Mucosa of stomach (tissue), 1 donor: ENCODE results near the gene CDHR5.
"Not testable (repeated sequence)": the region's sequence is repeated elsewhere in the genome, so short reads cannot be mapped to it uniquely, and the experiment has no call there.

Source experiments
- H3K27me3 ChIP-seq: one replicate; pipeline ENCODE4 v1.7.0; 2013; ENCODE audit warnings: mild to moderate bottlenecking, low read length; ENCODE audit not compliant: control insufficient read depth, insufficient read depth
- H3K36me3 ChIP-seq: one replicate; pipeline ENCODE4 v1.7.0; 2013; ENCODE audit warnings: low read length; ENCODE audit not compliant: control insufficient read depth, insufficient read depth
- H3K4me1 ChIP-seq: one replicate; pipeline ENCODE4 v1.7.0; 2013; ENCODE audit warnings: mild to moderate bottlenecking, low read length; ENCODE audit not compliant: control insufficient read depth, insufficient read depth
- H3K4me3 ChIP-seq: one replicate; pipeline ENCODE4 v1.7.0; 2013; ENCODE audit warnings: low read length
- H3K9ac ChIP-seq: one replicate; pipeline ENCODE4 v1.7.0; 2013; ENCODE audit warnings: mild to moderate bottlenecking, low read length, moderate library complexity
- H3K9me3 ChIP-seq: one replicate; pipeline ENCODE4 v1.7.0; 2013; ENCODE audit warnings: mild to moderate bottlenecking, low read length, moderate library complexity; ENCODE audit not compliant: control insufficient read depth
- donor health status: Pancreatic carcinoma.

The CDHR5 gene

GRCh38 chr11:656866-657265 lies 32.1 kb upstream of the CDHR5 start:
- Histone ChIP-seq H3K4me3 (no peak overlapping the region), H3K9ac (no peak overlapping the region), H3K27me3 (no peaks in the 10 kb centered on the region), H3K4me1 (peaks cover 16% of the 10 kb centered on the region), H3K9me3 (no peaks in the 10 kb centered on the region), H3K36me3 (peaks cover 4% of the 10 kb centered on the region)

DNA sequence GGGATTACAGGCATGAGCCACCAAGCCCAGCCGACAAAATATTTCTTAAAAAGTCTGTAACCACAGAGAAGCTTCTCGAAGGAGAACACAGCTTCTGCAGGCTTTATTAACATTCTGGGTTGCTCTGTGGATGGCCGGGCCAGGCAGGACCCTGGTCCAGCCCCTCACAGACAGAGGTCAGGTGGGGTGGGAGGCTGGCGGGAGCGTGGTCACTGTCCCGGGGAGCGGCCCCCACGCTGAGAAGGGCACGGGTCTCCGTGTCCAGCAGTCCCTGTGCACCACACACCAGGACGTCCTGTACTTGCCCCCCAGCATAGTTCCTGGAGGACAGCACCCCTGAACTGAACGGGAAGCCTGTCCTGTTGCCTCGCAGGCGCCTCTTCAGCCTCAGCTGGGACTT lies 31.7 kb upstream of the CDHR5 start:
- peaks cover 16% of the 10 kb centered on the region for H3K4me1 ChIP-seq
- no peaks in the 10 kb centered on the region for H3K27me3 ChIP-seq
- peaks cover 4% of the 10 kb centered on the region for H3K36me3 ChIP-seq
- no peaks in the 10 kb centered on the region for H3K9me3 ChIP-seq
- no peak overlapping the region for H3K4me3 ChIP-seq
- H3K9ac ChIP-seq = no peak overlapping the region

DNA sequence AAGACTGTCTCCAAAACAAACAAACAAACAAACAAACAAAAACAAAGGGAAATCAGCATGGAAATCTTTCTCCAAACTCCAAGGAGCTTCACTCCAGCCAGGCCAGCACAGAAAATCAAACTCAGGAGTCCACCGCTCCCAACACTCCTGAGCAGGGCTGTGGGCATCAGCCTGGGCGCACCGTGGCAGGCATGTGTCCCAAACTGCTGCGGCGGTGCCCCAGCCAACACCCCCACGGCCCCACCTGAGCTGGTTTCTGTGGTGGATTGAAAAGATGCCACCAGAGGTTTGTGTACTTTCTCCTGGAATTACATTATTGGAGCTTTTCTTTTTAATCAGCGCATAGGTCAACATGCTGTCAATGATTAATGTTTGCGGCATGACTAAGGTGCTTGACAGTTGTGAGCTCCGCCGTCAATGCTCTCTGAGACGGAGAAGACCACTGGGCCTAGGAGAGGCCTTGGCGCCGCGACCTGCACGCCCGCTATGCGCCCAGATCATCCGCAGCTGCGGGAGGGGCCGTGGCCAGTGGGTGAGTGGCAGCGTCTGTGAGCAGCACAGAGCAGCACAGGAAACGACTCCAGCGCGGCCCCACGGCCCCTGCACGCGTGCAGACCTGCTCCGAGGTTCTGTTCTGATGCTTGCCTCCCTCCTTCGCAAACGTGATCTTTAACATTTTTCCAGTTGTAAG lies 30.4 kb upstream of the CDHR5 start:
- Histone ChIP-seq H3K4me3 (no peak overlapping the region), H3K36me3 (peaks cover 4% of the 10 kb centered on the region), H3K4me1 (peaks cover 16% of the 10 kb centered on the region), H3K9ac (no peak overlapping the region), H3K9me3 (no peaks in the 10 kb centered on the region), H3K27me3 (no peaks in the 10 kb centered on the region)

GRCh38 chr11:654444-654843 lies 29.7 kb upstream of the CDHR5 start:
- not testable (repeated sequence) for H3K27me3 ChIP-seq, H3K36me3 ChIP-seq, H3K9me3 ChIP-seq, H3K4me3 ChIP-seq, H3K9ac ChIP-seq
- peaks cover 16% of the 10 kb centered on the region for H3K4me1 ChIP-seq

- no peak overlapping the region for H3K9ac ChIP-seq
- H3K4me3 ChIP-seq = no peak overlapping the region
- no peaks in the 10 kb centered on the region for H3K27me3 ChIP-seq
- H3K36me3 ChIP-seq = peaks cover 4% of the 10 kb centered on the region
- no peaks in the 10 kb centered on the region for H3K9me3 ChIP-seq
- H3K4me1 ChIP-seq = peaks cover 16% of the 10 kb centered on the region
Measured at GRCh38 chr11:653837-654236, 29.1 kb upstream of the CDHR5 start.

- not testable (repeated sequence) for H3K9me3 ChIP-seq, H3K9ac ChIP-seq, H3K27me3 ChIP-seq, H3K4me3 ChIP-seq, H3K36me3 ChIP-seq
- H3K4me1 ChIP-seq = peaks cover 11% of the 10 kb centered on the region
Measured at GRCh38 chr11:653136-653535, 28.4 kb upstream of the CDHR5 start.

- H3K27me3 ChIP-seq = no peaks in the 10 kb centered on the region
- no peak overlapping the region for H3K4me3 ChIP-seq
- H3K9ac ChIP-seq = no peak overlapping the region
- no peaks in the 10 kb centered on the region for H3K9me3 ChIP-seq
- H3K4me1 ChIP-seq = peaks cover 11% of the 10 kb centered on the region
- peaks cover 4% of the 10 kb centered on the region for H3K36me3 ChIP-seq
Measured at GRCh38 chr11:650482-650881, 25.7 kb upstream of the CDHR5 start.

- H3K36me3 ChIP-seq, H3K9ac ChIP-seq, H3K4me1 ChIP-seq, H3K4me3 ChIP-seq, H3K27me3 ChIP-seq, H3K9me3 ChIP-seq: not testable (repeated sequence)
Measured at GRCh38 chr11:647672-648158, 23.0 kb upstream of the CDHR5 start.

DNA sequence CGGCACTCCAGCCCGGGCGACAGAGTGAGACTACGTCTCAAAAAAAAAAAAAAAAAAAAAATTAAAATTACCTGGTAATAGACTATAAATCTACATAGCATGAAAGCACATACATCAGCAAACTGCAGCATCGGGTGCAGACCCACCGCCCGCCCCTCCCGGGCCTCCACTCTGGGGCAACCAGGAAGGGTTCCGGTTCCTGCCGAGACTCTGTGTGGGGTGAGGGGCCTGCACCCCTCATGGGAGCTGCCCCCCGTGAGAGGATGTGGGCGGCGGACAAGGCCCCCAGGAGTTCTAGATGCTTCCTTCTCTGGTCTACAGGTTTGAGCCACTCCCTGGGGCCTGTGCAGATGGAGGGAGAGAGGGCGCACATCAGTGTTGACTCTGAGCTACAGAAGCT lies 21.5 kb upstream of the CDHR5 start:
- Histone ChIP-seq H3K4me3 (no peak overlapping the region), H3K27me3 (no peaks in the 10 kb centered on the region), H3K36me3 (no peaks in the 10 kb centered on the region), H3K4me1 (peaks cover 3% of the 10 kb centered on the region), H3K9me3 (no peaks in the 10 kb centered on the region), H3K9ac (no peak overlapping the region)

GRCh38 chr11:645536-645935 lies 20.8 kb upstream of the CDHR5 start:
- H3K27me3 ChIP-seq = no peaks in the 10 kb centered on the region
- no peaks in the 10 kb centered on the region for H3K9me3 ChIP-seq
- peaks cover 3% of the 10 kb centered on the region for H3K4me1 ChIP-seq
- H3K36me3 ChIP-seq = no peaks in the 10 kb centered on the region
- H3K4me3 ChIP-seq = no peak overlapping the region
- no peak overlapping the region for H3K9ac ChIP-seq

DNA sequence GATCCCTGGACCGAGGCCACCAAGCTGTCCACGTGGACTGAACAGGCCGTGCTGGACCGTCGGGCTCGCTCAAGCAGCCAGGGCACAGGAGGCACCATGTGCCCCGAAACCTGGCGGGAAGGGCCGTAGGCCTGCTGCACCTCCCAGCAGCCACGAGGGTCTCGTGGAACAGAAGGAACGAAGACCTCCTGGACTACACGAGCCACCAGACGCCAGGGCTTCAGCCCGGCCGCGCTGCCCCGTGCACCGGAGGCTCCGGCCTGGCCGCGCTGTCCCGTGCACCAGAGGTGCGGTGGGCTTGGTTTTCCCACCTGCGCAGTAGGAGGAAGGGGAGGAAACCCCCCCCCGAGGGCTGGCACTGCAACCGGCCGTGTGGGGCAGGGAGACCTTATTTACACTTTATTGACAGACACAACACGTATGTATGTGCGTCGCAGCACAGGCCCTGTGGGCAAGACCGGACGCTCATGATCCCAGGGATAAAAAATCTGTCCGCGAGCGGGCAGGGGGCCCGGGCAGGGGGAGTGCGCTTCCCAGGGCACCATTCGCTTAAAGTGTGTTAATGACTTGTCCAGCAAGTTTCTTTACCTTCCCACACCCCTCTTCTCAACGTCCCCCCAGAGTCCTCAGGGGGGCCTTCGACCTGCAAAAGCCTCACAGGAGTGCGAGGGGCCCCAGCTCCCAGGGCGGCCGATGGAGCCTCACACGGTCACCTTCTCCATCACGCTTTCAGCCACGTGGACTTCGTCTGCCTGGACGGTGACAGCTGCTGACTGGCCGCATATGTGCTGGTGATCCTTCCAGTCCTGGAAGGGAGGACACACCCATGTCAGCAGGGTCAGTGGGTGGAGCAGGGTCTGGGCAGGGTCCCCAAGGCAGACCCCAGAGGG lies 19.3 kb upstream of the CDHR5 start:
- no peaks in the 10 kb centered on the region for H3K36me3 ChIP-seq
- H3K9ac ChIP-seq = no peak overlapping the region
- no peak overlapping the region for H3K4me3 ChIP-seq
- H3K27me3 ChIP-seq = peaks cover 2% of the 10 kb centered on the region
- H3K4me1 ChIP-seq = peaks cover 3% of the 10 kb centered on the region
- no peaks in the 10 kb centered on the region for H3K9me3 ChIP-seq

GRCh38 chr11:643366-643765 lies 18.6 kb upstream of the CDHR5 start:
- H3K4me1 ChIP-seq = peaks cover 3% of the 10 kb centered on the region
- no peak overlapping the region for H3K4me3 ChIP-seq
- no peaks in the 10 kb centered on the region for H3K9me3 ChIP-seq
- peaks cover 9% of the 10 kb centered on the region for H3K27me3 ChIP-seq
- H3K36me3 ChIP-seq = no peaks in the 10 kb centered on the region
- H3K9ac ChIP-seq = no peak overlapping the region
